Measurements from ENCODE around the gene RNF150. TPM values are rescaled to one million over a fixed set of nuclear protein-coding genes. Genes with fewer than 3 reads are reported as not detected.
A peak's percentile ranks its signal among the peaks of the same experiment; 100 is the strongest.

The RNF150 gene
- total RNA-seq, 4 donors from 2014 or later: 1.6 to 21.2 (median 4.9) TPM

DNA sequence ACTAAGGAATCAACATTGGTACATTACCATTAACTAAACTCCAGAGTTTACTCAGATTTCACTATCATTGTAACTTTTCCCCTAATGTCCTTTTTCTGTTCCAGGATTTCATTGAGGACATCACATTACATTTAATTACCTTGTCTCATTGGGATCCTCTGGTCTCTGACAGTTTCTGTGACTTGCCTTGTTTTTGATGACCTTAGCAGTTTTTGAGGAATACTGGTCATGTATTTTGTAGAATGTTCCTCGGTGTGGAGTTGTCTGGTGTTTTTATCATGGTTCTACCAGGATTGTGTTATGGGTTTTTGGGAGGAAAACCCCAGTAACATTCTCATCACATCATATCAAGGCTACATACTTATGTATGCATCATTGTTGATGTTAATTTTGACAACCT lies 281.5 kb downstream of the RNF150 start:
- in situ Hi-C loops (cut with MboI; ENCODE audit: low sequenced_read_pairs in 4 of 4): loop anchor here in 3 of 4 donors (10.0 to 25.0 kb wide), 3 partner anchors 477 to 490 kb away; partner anchors contain the start of gene SCOC (in 2 of the 3)
- ATAC-seq (no peak), DNase-seq (no peak)
- H3K27me3 ChIP-seq: no peaks in the 10 kb centered on the region
- no peak overlapping the region for H3K4me3 ChIP-seq
- no peak for TF ChIP-seq CTCF (IDR thresholded peaks at IDR 0.05 in 4 of 5, conservative IDR thresholded peaks at IDR 0.05 in 1 of 5)
- TF ChIP-seq POLR2A (IDR thresholded peaks at IDR 0.05): no peak
- intact Hi-C loops (cut with DNase I; ENCODE audit: low total_unique reads): loop anchor here (2.0 kb wide), 2 partner anchors 329 to 491 kb away; no protein-coding TSS in a partner anchor
- peaks cover 4 to 8% of the 10 kb centered on the region in 2 donors for H3K4me1 ChIP-seq
- H3K27ac ChIP-seq: no peak overlapping the region
- no peaks in the 10 kb centered on the region for H3K9me3 ChIP-seq
- H3K36me3 ChIP-seq: no peaks in the 10 kb centered on the region

- H3K9me3 ChIP-seq: no peaks in the 10 kb centered on the region
- H3K27ac ChIP-seq: no peak overlapping the region
- intact Hi-C loops (cut with DNase I; ENCODE audit: low total_unique reads) (loop anchor here (2.0 kb wide), 2 partner anchors 328 to 490 kb away; no protein-coding TSS in a partner anchor), in situ Hi-C loops (cut with MboI; ENCODE audit: low sequenced_read_pairs in 4 of 4) (loop anchor here in 3 of 4 donors (10.0 to 25.0 kb wide), 3 partner anchors 476 to 489 kb away; partner anchors contain the start of gene SCOC (in 2 of the 3))
- DNase-seq (no peak), ATAC-seq (peak in 1 of 2 donors; percentile 41)
- TF ChIP-seq POLR2A (IDR thresholded peaks at IDR 0.05): no peak
- peak; percentile 44 to 69 (median 64) for TF ChIP-seq CTCF (IDR thresholded peaks at IDR 0.05 in 4 of 5, conservative IDR thresholded peaks at IDR 0.05 in 1 of 5)
- no peaks in the 10 kb centered on the region for H3K36me3 ChIP-seq
- H3K27me3 ChIP-seq: no peaks in the 10 kb centered on the region
- no peak overlapping the region for H3K4me3 ChIP-seq
- peaks cover 0 to 1% of the 10 kb centered on the region in 2 donors for H3K4me1 ChIP-seq
Observed at GRCh38 chr4:140851032-140851636, 282.1 kb downstream of the RNF150 start.

DNA sequence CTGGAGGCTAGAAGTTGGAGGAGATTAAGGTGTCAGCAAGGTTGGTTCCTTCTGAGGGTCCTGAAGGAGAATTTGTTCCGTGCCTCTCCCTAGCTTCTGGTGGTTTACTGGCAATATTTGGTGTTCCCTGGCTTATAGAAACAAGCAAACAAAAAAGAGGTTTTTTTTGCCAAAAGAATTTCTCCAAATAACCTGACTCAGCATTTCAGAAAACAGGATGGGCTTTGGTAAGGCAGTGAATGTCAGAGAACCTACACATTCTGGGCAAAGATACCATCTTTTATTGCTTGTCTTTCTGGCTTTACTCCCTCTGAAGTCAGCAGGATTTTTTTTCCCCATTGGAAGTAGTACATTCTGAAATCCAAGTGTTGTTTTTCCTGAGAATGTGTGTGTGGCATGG lies 283.7 kb downstream of the RNF150 start:
- Histone ChIP-seq H3K27me3 (no peaks in the 10 kb centered on the region), H3K27ac (no peak overlapping the region), H3K9me3 (no peaks in the 10 kb centered on the region), H3K4me1 (no peaks in the 10 kb centered on the region), H3K36me3 (no peaks in the 10 kb centered on the region), H3K4me3 (no peak overlapping the region)
- in situ Hi-C loops (cut with MboI; ENCODE audit: low sequenced_read_pairs in 4 of 4) (loop anchor here in 1 of 4 donors (25.0 kb wide), 1 partner anchor 88 kb away; no protein-coding TSS in a partner anchor), intact Hi-C loops (cut with DNase I; ENCODE audit: low total_unique reads) (no loop called here)
- no peak for ATAC-seq
- TF ChIP-seq POLR2A (IDR thresholded peaks at IDR 0.05) (no peak), CTCF (IDR thresholded peaks at IDR 0.05 in 4 of 5, conservative IDR thresholded peaks at IDR 0.05 in 1 of 5) (no peak)
- DNase-seq: no peak

DNA sequence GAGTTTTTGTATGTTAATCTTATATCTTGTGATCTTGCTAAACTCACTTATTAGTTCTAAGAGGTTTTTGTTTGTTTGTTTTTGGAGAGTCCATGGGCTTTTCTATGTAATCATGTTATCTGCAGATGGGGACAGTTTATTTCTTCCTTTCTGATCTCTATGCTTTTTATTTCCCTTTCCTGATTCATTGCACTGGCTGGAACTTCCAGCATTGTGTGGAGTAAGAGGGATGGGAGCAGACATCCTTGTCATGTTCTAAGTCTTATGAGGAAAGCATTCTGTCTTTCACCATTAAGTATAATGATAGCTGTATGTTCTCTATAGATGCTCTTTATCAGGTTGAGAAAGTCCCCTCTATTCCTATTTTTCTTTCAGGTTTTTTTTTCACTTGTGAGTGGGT lies 286.5 kb downstream of the RNF150 start:
- in situ Hi-C loops (cut with MboI; ENCODE audit: low sequenced_read_pairs in 4 of 4): loop anchor here in 1 of 4 donors (25.0 kb wide), 1 partner anchor 91 kb away; no protein-coding TSS in a partner anchor
- intact Hi-C loops (cut with DNase I; ENCODE audit: low total_unique reads): no loop called here
- Histone ChIP-seq H3K4me1 (no peaks in the 10 kb centered on the region), H3K27me3 (no peaks in the 10 kb centered on the region), H3K4me3 (no peak overlapping the region), H3K27ac (no peak overlapping the region), H3K9me3 (no peaks in the 10 kb centered on the region), H3K36me3 (no peaks in the 10 kb centered on the region)
- DNase-seq: no peak
- no peak for ATAC-seq
- TF ChIP-seq CTCF (IDR thresholded peaks at IDR 0.05 in 4 of 5, conservative IDR thresholded peaks at IDR 0.05 in 1 of 5) (no peak), POLR2A (IDR thresholded peaks at IDR 0.05) (no peak)
